Measurements from ENCODE around the gene SOBP.

DNA sequence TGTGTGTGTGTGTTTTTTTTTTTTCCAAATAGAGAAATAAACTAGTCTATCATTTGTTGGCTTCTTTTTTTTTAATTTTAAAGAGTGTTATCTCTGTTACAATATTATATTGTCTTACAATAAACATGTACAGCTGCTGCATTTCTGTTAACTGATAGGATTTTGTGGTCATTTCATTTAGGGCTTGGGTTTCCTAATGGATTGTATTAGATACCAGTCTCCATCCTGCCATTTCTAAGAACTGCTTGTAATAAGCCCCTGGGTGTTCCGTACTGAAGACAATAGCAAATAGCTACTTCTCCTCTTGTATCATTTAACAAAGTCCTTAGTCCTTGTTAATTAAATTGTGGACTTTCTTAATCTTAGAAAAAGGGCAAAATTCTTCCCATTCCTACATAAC, 45.7 kb downstream of the SOBP start:
- TF ChIP-seq, protein P1, sequence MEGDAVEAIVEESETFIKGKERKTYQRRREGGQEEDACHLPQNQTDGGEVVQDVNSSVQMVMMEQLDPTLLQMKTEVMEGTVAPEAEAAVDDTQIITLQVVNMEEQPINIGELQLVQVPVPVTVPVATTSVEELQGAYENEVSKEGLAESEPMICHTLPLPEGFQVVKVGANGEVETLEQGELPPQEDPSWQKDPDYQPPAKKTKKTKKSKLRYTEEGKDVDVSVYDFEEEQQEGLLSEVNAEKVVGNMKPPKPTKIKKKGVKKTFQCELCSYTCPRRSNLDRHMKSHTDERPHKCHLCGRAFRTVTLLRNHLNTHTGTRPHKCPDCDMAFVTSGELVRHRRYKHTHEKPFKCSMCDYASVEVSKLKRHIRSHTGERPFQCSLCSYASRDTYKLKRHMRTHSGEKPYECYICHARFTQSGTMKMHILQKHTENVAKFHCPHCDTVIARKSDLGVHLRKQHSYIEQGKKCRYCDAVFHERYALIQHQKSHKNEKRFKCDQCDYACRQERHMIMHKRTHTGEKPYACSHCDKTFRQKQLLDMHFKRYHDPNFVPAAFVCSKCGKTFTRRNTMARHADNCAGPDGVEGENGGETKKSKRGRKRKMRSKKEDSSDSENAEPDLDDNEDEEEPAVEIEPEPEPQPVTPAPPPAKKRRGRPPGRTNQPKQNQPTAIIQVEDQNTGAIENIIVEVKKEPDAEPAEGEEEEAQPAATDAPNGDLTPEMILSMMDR (IDR thresholded peaks at IDR 0.05), result no peak
- TF ChIP-seq POLR2A (IDR thresholded peaks at IDR 0.05), result no peak
